ENCODE measurements around the gene HYCC2.
"Not testable (repeated sequence)": the region's sequence is repeated elsewhere in the genome, so short reads cannot be mapped to it uniquely, and the experiment has no call there.

Gene HYCC2

GRCh38 chr2:201071479-201072200 lies at the start of gene HYCC2, which contains the start of gene NDUFB3:
TSS of gene HYCC2 (minus strand) at chr2:201071671. CDS start at chr2:201024009, 47,662 bp downstream.
TSS of gene NDUFB3 (plus strand) at chr2:201072001. CDS start at chr2:201078883, 6,882 bp downstream.
- DNase-seq (ENCODE audit: low read depth, low spot score) = peak; percentile 83

- DNase-seq (ENCODE audit: low read depth, low spot score) = no peak
These were observed 47.7 kb upstream of the HYCC2 start for GRCh38 chr2:201118961-201119854.

- DNase-seq (ENCODE audit: low read depth, low spot score) = no peak
These were observed 46.9 kb upstream of the HYCC2 start for GRCh38 chr2:201118121-201118960.

GRCh38 chr2:201117735-201118094 lies 46.2 kb upstream of the HYCC2 start:
- DNase-seq (ENCODE audit: low read depth, low spot score) = not testable (repeated sequence)

- no peak for DNase-seq (ENCODE audit: low read depth, low spot score)
These were observed 45.7 kb upstream of the HYCC2 start for GRCh38 chr2:201116959-201117734.

GRCh38 chr2:201116115-201116958 lies 44.9 kb upstream of the HYCC2 start, which contains the start of gene CFLAR:
TSS of gene CFLAR (plus strand) at chr2:201116164. CDS start at chr2:201129866, 13,702 bp downstream.
- DNase-seq (ENCODE audit: low read depth, low spot score) = no peak

- DNase-seq (ENCODE audit: low read depth, low spot score) = no peak
These were observed 43.4 kb upstream of the HYCC2 start for GRCh38 chr2:201114846-201115245.

- DNase-seq (ENCODE audit: low read depth, low spot score) = no peak
These were observed 42.9 kb upstream of the HYCC2 start for GRCh38 chr2:201114350-201114749.

- no peak for DNase-seq (ENCODE audit: low read depth, low spot score)
These were observed 39.6 kb upstream of the HYCC2 start for GRCh38 chr2:201111096-201111495.

GRCh38 chr2:201110615-201111014 lies 39.1 kb upstream of the HYCC2 start:
- no peak for DNase-seq (ENCODE audit: low read depth, low spot score)

GRCh38 chr2:201109186-201109585 lies 37.7 kb upstream of the HYCC2 start:
- no peak for DNase-seq (ENCODE audit: low read depth, low spot score)

- DNase-seq (ENCODE audit: low read depth, low spot score) = no peak
These were observed 36.9 kb upstream of the HYCC2 start for GRCh38 chr2:201108341-201108740.

GRCh38 chr2:201107624-201108023 lies 36.2 kb upstream of the HYCC2 start:
- no peak for DNase-seq (ENCODE audit: low read depth, low spot score)

GRCh38 chr2:201105759-201106158 lies 34.3 kb upstream of the HYCC2 start:
- no peak for DNase-seq (ENCODE audit: low read depth, low spot score)

GRCh38 chr2:201100497-201100896 lies 29.0 kb upstream of the HYCC2 start:
- no peak for DNase-seq (ENCODE audit: low read depth, low spot score)

- DNase-seq (ENCODE audit: low read depth, low spot score) = no peak
These were observed 22.1 kb upstream of the HYCC2 start for GRCh38 chr2:201093573-201093972.

- no peak for DNase-seq (ENCODE audit: low read depth, low spot score)
These were observed 19.1 kb upstream of the HYCC2 start for GRCh38 chr2:201090574-201090973.

GRCh38 chr2:201084863-201085262 lies 13.4 kb upstream of the HYCC2 start:
- no peak for DNase-seq (ENCODE audit: low read depth, low spot score)

- DNase-seq (ENCODE audit: low read depth, low spot score) = no peak
These were observed 3.5 kb upstream of the HYCC2 start for GRCh38 chr2:201074996-201075395.

- no peak for DNase-seq (ENCODE audit: low read depth, low spot score)
These were observed 1.6 kb upstream of the HYCC2 start for GRCh38 chr2:201073071-201073470.

All from smooth muscle cell of the brain vasculature (primary cell).